Amygdala (tissue), 56 donors: ENCODE results near the gene EXOC3.
A peak's percentile ranks its signal among the peaks of the same experiment; 100 is the strongest.
"Not testable (repeated sequence)": the region's sequence is repeated elsewhere in the genome, so short reads cannot be mapped to it uniquely, and the experiment has no call there.

Experiments used
- DNase-seq, 56 donors: peaks; one replicate each; lab custom pipeline; 2025; lab: John Stamatoyannopoulos, UW

The EXOC3 gene

GRCh38 chr5:497090-497700, 54.2 kb downstream of the EXOC3 start:
- no peak for DNase-seq

- no peak for DNase-seq
These were observed 55.0 kb downstream of the EXOC3 start for GRCh38 chr5:497871-498509.

- peak in 3 of 56 donors; percentile 11 to 36 (median 25) for DNase-seq
These were observed 56.5 kb downstream of the EXOC3 start for GRCh38 chr5:499233-500209.

- no peak for DNase-seq
These were observed 57.5 kb downstream of the EXOC3 start for GRCh38 chr5:500491-500890.

GRCh38 chr5:501105-501830, 58.3 kb downstream of the EXOC3 start:
- no peak for DNase-seq

GRCh38 chr5:501831-502184, 58.8 kb downstream of the EXOC3 start:
- DNase-seq, result no peak

GRCh38 chr5:502325-503079, 59.5 kb downstream of the EXOC3 start:
- DNase-seq, result no peak

- DNase-seq, result no peak
These were observed 61.6 kb downstream of the EXOC3 start for GRCh38 chr5:504326-505154.

DNA sequence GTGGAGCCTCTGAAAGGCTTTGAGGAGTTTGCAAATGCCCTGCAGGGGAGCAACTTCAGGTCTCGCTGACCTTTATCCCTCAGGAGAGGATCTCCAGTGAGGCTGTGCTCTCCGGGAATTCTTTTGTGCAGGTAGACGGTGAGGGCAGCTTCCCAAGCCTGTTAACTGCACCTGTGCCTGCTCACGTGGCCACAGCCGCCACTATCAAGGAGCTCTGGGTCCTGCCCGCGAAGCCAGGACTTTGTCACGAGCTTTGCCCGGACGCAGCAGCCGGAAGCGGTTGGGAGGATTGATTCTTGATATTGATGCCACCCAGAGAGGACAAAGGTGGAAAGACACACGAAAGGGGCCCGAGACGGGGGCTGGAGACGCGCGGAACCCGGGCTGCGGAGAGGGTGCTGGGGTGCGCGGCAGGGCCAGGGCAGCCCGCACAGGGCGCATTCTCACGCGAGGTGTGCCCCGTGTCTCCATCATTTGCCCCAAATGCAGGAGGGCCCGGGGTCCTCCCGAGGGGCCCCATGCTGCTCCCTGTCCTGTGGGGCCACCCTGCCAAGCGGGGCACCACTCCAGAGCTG, 63.1 kb downstream of the EXOC3 start:
- no peak for DNase-seq

GRCh38 chr5:507986-508575, 65.1 kb downstream of the EXOC3 start:
- not testable (repeated sequence) for DNase-seq

DNA sequence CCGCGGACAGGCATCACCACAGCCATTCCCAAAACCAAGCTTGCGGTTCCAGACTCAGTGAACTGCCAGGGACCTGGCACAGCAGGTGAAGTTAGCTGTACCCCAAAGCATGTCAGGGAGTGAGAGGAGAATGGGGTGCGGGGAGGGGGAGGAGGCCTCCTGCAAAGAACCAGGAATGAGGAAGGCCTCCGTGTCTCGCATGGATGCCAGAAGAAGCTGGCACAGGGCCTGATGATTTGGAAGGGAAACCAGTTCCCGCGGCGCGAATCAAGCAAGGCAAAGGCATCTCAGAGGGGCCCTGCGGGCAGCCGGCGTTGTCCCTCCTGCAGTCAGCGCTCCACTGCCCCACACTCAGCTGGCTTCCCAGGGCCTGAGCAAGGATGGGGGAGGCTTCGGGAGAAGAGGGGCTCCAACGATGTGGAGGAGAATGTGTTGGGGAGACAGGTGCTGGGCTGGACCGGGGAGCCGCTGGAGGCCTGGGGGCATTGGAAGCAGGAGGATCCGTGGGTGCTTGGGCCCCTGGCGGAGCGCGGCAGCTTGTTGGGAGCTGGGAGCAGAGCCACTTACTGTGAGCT, 66.7 kb downstream of the EXOC3 start:
- DNase-seq, result peak in 1 of 56 donors; percentile 8

DNA sequence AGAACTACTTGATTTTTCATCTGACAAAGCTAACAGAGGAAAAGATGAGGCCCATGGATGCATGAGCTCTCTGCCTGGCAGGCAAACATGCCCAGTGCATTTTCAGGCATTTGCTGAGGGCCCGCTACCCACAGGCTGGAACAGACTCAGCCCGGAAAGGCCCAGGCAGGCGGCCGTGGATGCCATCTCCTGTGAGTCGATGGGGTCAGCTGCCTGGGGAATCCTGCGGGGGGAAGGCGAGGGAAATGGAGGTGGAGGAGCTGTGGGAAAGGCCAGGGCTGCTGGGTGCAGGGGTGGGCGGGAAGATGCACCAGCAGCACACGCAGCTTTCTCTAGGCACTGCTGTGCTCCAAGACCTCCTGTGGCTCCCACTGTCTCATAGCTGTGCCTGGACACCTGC, 67.5 kb downstream of the EXOC3 start:
- no peak for DNase-seq

DNA sequence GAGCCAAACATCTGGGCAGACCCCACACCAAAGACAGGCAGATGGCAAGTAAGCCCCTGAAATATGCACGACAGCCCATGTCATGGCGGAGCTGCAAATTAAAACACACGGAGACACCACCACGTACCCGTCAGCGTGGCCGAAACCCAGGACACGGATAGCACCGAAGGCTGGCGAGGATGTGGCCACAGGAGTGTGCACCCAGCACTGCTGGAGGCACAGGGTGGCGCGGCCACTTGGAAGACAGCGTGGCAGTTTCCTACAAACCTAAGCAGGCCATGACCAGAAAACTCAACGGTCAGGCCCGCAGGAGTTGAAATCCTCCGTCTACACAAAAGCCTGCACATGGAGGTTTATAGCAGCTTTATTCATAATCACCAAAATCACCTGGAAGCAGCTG, 68.5 kb downstream of the EXOC3 start:
- no peak for DNase-seq

GRCh38 chr5:513216-514100, 70.5 kb downstream of the EXOC3 start:
- DNase-seq, result no peak

- no peak for DNase-seq
These were observed 71.1 kb downstream of the EXOC3 start for GRCh38 chr5:514101-514485.

- DNase-seq, result no peak
These were observed 71.7 kb downstream of the EXOC3 start for GRCh38 chr5:514673-515072.

DNA sequence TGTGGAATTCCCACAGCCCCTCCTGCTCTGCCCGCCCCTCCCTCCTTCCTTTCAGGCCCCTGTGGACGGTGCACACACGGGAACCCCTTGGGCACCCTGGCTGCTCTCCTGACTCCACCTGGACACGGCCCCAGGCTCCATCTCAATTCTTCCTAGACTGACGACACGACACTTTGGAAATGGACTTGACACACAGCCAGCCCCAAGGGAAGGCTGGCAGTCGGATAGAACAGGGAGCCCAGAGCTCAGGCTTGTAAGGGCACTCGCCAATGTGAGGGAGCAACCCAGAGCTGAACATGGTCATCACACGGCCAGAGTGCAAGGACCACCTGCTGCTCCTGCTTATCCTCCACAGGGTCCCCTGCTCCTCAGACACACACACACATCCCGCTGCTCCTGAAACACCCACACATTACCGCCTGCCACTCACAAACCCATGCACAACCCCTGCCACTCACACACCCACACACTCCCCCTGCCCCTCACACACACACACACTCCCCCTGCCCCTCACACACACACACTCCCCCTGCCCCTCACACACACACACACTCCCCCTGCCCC, 72.4 kb downstream of the EXOC3 start:
- DNase-seq, result peak in 2 of 56 donors; percentile 15 to 44
